Fibroblast of skin of right quadriceps (primary cell): ENCODE data around the gene ERC2.
A peak's percentile ranks its signal among the peaks of the same experiment; 100 is the strongest.

Experiments used
- DNase-seq: peaks from one replicate; pipeline ENCODE4 v3.0.0-alpha.2; 2013

ERC2 gene

GRCh38 chr3:55964491-55964985 is 503.7 kb downstream of the ERC2 start:
- no peak for DNase-seq

DNA sequence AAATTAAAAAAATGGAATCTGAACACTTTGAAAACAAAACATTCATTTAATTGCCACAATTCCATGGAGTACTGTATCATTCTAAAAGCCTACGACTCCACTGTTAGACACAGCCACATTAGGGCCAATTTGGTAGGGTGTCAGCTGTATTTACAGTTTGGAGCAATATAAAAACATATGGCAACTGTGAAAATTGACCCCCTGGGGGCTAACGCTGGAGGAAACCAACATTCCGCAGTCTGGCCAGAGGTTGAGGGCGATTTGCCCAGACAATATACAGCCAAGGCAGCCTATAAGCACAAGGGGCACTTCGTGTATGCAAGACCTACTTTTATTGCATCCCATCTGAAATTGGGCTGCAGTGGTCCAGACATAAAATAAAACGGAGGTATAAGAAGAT is 504.7 kb downstream of the ERC2 start:
- no peak for DNase-seq

DNA sequence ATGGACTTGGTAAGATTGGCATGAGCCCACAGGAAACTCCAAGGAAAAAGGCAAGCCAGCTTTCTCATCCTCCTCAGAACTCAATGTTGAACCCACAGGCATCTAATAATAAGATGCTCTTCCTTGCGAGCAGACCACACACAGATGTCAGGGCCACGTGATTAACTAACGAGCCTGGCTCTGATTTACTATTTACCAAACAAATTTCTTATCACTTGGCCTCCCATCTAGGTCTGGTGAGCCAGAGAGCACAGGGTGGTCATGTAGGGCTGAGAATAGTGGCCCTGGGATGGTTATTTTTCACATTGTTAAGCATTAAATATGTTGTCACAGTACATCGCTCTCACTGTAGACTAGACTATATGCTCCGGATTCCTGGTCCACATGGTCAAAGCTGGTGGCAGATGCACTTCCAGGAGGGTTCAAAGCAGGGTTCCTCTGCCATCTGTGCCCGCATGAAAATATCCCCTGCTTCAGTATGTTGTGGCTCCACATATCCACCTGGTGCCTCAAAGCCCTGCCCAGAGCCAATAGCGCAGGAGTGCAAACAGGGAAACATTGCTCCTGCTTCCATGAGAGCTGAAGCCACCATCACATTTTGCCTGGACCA is 508.7 kb downstream of the ERC2 start:
- DNase-seq, result no peak

DNA sequence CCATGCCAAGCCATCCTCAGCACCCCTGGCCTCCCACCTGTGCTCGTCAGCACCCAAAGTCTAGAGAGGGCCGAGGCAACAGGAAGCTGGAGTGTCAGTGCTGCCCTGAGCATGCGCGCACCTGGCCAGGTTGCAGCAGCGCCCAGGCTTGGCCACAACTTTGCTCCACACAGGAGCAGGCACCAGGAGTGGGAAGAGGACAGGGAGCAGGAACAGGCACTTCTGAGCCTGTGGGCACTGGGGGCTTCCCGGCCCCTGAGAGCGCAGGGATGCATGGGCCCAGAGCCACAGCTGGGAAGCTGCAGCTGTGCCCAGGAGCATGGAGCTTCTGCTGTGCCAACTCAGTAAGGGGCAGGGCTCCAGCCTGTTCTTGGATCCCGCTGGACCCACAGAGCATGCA is 509.7 kb downstream of the ERC2 start:
- DNase-seq, result no peak

- peak; percentile 16 for DNase-seq
Measured at GRCh38 chr3:55955891-55956477, 512.3 kb downstream of the ERC2 start.

- DNase-seq, result no peak
Measured at GRCh38 chr3:55951388-55951787, 516.9 kb downstream of the ERC2 start.

- no peak for DNase-seq
Measured at GRCh38 chr3:55947406-55947805, 520.9 kb downstream of the ERC2 start.

DNA sequence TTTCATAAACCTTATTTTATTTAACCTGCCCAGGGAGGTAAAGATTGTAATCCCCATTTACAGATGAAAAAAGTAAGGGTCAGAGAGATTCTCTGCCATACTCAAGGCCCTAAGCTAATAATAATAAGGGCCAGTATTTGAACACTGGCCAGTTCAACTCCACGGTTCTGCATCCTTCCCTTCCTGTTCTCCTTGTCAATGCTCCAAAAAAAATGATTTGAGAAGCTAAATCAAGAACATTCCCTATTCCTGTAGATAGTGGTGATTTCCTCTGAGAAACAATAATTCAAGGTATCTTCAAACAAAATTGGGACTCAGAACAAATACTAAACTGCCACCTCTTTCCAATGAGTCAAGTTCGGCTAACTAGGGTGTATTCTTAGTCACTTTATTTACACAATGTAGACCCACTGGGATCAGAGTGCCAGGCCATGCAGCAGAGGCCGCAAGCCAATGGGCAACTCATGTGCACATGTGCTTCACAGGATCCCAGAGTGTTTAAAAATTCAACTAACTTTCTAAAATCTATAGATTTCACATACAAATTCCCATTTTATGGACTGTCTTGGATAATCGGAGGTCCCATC is 521.6 kb downstream of the ERC2 start:
- no peak for DNase-seq

DNA sequence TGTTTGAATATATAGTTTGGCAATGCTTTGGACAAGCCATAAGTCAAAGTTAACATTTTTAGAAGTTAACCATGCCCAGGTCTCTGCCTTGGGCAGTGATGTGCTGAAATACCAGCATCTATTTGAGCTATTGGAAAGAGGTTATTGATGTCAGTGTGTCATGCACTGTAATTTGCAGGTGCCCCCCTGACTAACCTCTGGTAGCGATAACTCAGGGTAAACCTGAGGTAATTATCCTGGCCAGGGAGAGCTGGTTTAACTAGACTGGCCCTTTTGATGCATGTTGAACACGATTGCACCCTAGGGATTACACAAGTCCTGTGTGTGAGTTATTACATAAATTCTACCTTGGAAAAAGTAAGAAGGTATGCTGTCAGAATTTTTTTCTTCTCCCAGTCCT is 525.4 kb downstream of the ERC2 start:
- no peak for DNase-seq

DNA sequence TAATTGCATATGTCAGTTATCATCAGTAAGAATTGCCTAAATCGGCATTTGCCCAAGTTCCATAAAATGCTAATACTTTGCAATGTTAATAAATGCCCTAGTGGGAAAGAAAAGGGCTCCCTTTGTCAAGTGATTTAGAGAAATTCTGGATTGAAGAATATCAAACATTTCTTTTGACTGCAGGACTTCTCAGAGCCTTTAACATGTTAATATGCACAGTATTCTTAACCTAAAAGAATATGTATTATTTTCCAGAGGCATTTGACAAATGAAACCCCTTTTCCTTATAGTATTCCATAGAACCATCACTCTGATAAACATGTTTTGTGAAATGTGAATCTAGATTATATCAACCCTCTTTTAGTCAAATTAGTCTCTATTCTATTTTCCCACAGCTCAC is 529.0 kb downstream of the ERC2 start:
- no peak for DNase-seq

DNA sequence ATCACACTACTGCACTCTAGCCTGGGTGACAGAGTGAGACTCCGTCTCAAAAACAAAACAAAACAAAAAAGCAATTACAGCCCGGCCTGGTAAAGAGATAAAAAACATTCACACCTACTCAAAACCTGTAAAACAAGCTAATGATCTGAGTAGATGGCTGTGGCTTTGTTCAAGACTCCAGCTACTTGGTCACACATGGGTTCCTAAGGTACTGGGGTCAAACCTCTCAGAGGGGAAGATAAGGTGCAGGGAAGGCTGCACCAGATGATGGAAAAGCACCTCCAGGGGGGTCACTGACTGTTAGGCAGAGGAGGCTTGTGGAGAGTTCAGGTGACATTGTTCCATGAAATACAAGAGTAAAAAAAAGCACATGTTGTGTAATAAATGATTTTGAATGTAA is 531.0 kb downstream of the ERC2 start:
- DNase-seq, result no peak

DNA sequence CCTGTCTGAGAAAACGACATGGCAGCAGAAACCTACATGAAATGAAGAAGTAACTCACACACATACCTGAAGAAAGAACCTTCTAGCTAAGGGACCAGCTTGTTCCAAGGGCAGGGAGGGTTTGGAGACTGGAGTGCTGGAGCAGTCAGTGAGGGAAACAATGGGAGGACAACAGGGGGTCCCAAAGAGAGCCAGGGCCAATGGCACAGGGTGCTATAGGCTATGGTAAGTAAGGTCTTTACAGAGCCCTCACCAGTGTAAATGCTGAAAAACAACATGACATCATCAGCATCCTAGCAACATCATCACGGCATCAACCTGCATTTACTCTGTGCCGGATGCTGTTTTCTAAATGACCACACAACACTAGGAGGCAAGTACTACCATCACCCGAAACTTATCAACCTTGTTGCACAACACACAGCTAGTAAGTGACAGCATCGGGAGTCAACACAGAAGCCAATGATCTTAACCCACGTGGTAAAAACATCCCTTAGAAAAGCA is 531.7 kb downstream of the ERC2 start:
- DNase-seq, result no peak

GRCh38 chr3:55935241-55935640 is 533.0 kb downstream of the ERC2 start:
- DNase-seq, result no peak

GRCh38 chr3:55934771-55935170 is 533.5 kb downstream of the ERC2 start:
- no peak for DNase-seq

DNA sequence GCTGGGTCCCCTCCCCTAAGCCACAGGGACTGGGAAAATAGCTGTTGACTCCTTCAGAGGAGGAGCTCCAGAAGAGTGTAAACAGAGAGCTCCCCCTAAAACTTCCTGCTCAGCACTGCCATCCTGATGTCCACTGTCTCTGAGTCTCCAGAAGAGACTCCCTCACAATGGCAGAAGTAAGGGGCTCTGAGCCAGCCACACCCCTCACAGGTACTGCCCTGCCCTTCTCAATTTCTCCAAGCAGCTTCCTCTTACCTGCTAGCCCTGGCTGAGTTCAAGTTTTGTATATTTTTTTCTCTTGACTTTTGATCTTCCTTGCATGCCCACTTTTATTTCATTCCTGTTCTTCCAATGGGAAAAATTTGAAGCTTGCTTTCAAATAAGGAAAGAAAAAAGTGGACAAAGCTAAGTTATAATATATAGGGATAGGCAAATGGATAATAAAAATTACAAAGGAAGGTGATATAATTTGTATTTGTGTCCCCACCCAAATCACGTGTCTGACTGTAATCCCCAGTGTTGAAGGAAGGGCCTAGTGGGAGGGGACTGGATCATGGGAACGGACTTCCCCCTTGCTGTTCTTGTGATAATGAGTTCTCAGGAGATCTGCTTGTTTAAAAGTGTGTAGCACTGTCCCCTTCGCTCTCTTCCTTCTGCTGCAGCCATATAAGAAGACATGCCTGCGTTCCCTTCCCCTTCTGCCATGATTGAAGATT is 539.0 kb downstream of the ERC2 start:
- DNase-seq, result no peak

- no peak for DNase-seq
Measured at GRCh38 chr3:55923626-55924025, 544.6 kb downstream of the ERC2 start.

- no peak for DNase-seq
Measured at GRCh38 chr3:55923207-55923606, 545.1 kb downstream of the ERC2 start.

GRCh38 chr3:55912880-55913279 is 555.4 kb downstream of the ERC2 start:
- DNase-seq, result no peak

- no peak for DNase-seq
Measured at GRCh38 chr3:55911266-55911665, 557.0 kb downstream of the ERC2 start.

DNA sequence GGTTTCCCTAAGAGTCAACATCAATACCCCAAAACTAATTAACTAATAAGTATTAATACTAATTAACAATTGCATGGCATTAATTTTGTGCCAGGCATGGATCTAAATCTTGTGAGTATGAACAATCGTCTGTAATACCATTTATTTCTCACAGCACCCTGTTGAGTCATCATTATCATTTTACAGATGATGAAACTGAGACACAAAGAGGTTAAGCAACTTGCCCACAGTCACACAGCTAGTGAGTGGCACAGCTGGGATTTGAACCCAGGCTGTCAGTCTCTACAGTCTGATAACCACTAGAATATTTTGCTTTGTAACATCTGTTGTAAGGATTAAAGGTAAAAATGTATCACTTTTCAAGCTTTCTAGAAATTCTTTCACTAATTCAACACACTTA is 557.7 kb downstream of the ERC2 start:
- DNase-seq, result no peak

- DNase-seq, result no peak
Measured at GRCh38 chr3:55909373-55909772, 558.9 kb downstream of the ERC2 start.

DNA sequence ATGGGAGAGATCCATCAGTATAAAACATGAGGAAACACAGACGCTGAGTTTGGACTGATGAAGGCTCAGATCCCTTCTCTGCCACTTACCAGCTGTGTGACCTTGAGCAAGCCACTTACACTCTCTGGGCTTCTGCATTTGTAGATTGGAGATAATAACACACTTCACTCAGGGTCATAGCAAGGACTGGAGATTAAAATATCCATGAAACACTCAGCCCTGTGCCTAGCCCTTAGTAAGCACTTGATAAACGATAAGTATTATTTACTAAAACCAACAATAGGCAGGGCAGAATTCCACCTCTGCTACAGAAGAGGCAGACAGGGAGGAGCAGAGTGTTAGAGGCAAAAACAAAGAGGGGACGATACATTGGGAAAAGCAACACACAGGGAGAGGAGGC is 560.7 kb downstream of the ERC2 start:
- DNase-seq, result no peak

DNA sequence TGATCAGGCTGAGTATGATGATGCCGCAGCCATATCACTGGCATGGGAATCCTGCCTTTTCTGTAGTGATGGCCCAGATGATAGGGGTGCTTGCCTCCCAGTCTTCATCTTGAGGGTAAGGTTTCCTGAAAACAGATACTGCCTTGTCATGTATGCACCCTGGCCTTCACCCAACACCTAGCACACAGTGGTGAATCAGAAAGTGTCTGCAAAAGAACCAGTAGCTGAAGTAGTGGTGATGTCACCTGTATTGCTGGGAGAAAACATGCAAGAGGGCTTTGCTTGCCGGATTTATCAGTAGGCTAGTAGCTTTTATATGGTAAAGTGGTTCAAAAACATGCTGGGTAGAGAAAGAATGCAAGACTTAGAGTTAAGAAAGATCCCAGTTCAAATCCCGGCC is 561.4 kb downstream of the ERC2 start:
- DNase-seq, result no peak

- no peak for DNase-seq
Measured at GRCh38 chr3:55904716-55905115, 563.6 kb downstream of the ERC2 start.
